Astrocyte (in vitro differentiated cells and primary cell): ENCODE results near the gene TUBB.

Source experiments
- EZH2 ChIP-seq: IDR thresholded peaks from 2 replicates; pipeline ENCODE4 v1.6.1; 2012; ENCODE audit warnings: mild to moderate bottlenecking, low read length, inconsistent platforms; ENCODE audit not compliant: insufficient read depth
- TF ChIP-seq, protein P1 (sequence below): IDR thresholded peaks from 2 replicates; pipeline ENCODE4 v1.5.1; 2011; ENCODE audit warnings: low read depth, mild to moderate bottlenecking, inconsistent platforms, low read length, moderate library complexity; ENCODE audit not compliant: insufficient read depth

GRCh38 chr6:30759575-30760239 lies 39.6 kb downstream of the TUBB start:
- TF ChIP-seq, protein P1, sequence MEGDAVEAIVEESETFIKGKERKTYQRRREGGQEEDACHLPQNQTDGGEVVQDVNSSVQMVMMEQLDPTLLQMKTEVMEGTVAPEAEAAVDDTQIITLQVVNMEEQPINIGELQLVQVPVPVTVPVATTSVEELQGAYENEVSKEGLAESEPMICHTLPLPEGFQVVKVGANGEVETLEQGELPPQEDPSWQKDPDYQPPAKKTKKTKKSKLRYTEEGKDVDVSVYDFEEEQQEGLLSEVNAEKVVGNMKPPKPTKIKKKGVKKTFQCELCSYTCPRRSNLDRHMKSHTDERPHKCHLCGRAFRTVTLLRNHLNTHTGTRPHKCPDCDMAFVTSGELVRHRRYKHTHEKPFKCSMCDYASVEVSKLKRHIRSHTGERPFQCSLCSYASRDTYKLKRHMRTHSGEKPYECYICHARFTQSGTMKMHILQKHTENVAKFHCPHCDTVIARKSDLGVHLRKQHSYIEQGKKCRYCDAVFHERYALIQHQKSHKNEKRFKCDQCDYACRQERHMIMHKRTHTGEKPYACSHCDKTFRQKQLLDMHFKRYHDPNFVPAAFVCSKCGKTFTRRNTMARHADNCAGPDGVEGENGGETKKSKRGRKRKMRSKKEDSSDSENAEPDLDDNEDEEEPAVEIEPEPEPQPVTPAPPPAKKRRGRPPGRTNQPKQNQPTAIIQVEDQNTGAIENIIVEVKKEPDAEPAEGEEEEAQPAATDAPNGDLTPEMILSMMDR, result no peak
- TF ChIP-seq EZH2, result no peak
